Measurements from ENCODE around the gene LRRN2.

DNA sequence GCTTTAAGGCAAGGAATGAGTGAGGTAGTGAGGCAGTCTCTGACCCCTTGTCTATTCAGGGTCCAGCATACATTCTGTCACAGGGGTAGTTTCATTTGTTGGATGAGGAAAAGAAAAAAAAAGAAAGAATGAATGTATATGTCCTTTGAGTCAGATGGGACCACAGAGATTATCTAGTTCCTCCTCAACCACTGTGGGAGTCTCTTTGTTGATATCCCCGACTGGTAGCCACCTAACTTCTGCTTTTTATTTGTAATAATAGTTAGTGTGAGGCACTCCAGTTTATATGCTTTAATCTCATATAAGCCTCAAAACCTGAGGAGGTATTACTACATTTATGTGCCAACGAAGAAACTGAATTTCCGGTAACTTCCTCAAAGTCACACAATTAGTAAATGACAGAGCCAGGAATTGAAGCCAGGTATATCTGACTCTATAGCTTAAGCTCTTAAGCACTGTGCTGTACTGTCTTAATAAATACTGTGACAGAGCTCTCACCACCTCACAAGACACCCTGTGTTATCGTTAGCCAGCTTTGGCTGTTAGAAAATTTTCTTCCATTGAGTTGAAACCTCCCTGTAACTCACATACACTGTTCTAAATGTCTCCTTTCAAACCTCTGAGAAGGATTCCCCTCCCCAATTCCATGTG is 87.1 kb downstream of the LRRN2 start:
- no peak for TF ChIP-seq POLR2A (IDR thresholded peaks at IDR 0.05; ENCODE audit: low read length)
- TF ChIP-seq GATA1 (IDR thresholded peaks at IDR 0.05; ENCODE audit: low read depth, low read length): no peak
